Measurements from ENCODE around the gene POC1A. TPM values are rescaled to one million over a fixed set of nuclear protein-coding genes. Genes with fewer than 3 reads are reported as not detected.

Gene POC1A
- total RNA-seq, 1 donor from 2014 or later, result 30.1 TPM

- H3K9me3 Mint-ChIP-seq, result no peaks in the 10 kb centered on the region
- H3K27me3 Mint-ChIP-seq (ENCODE audit: low read depth), result no peaks in the 10 kb centered on the region
- peaks cover 19% of the 10 kb centered on the region for H3K4me1 Mint-ChIP-seq
- H3K4me3 Mint-ChIP-seq, result no peak overlapping the region
- peaks cover 13% of the 10 kb centered on the region for H3K36me3 Mint-ChIP-seq (ENCODE audit: low read depth)
- DNase-seq (ENCODE audit: low read depth, low spot score), result no peak
- TF ChIP-seq CTCF (conservative IDR thresholded peaks at IDR 0.05), result no peak
- peak overlapping the region; percentile 54 for H3K27ac Mint-ChIP-seq (ENCODE audit: unreplicated experiment)
Measured at GRCh38 chr3:52121813-52122212, 32.4 kb downstream of the POC1A start.

DNA sequence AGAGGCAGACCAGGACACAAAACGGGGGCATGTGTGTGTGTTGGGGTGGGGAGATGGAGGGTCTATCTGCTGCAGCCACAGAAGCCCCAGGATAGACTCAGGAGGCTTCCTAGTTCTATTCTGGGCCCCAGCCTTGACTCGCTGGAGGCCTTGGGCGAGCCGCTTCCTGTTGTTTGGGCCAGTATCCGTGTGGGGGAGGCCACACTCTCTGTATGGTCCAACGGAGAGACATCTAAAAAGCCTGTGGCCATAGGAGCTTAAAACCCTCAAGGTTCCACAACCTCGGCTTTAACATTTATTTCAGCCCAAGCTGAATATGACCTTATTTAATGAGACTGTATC is 32.8 kb downstream of the POC1A start:
- Mint-ChIP-seq H3K4me1 (peaks cover 19% of the 10 kb centered on the region), H3K9me3 (no peaks in the 10 kb centered on the region), H3K27me3 (ENCODE audit: low read depth) (no peaks in the 10 kb centered on the region), H3K36me3 (ENCODE audit: low read depth) (peaks cover 11% of the 10 kb centered on the region), H3K4me3 (no peak overlapping the region), H3K27ac (ENCODE audit: unreplicated experiment) (no peak overlapping the region)
- DNase-seq (ENCODE audit: low read depth, low spot score), result no peak
- TF ChIP-seq CTCF (conservative IDR thresholded peaks at IDR 0.05), result no peak

DNA sequence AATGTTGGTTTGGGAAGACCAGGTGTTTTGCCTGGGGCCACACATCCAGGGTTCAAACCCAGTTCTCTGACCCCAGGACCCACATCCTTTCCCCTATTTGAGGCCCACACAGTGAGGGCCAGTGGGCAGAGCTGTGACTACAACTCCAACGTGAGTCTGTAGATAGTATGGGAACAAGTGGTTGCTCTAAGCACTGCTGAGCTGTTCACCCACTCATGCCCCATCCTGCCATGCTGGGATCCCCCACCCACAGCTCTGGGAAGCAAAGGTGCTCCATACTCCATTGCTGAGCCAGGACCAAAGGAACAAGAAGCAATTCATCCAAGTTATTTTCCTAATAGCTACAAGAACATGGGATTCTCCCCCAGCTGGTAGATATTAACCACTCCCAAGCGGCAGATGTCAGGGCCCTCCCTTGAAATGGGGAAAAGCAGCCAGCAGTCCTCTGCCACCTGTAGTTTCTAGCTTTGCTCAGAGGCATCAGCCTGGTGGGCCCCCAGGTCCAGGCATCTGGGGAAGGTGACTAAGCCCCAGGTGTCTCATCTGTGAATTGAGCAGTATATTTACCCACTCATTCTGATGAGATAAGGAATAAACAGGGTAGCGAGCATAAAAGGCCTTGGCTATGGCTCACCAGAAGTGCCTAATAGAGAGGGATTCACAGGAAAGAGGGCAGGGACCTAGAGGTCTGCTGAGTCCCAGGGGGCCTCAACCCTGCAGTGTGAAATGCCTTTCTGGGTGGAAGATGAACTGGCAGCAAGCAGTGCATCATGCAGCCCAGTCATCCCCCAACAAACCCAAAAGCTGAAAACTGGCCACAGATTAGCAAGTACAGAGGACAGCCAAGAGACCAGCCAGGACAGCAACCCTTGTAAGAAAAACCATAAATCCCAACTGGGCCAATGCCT is 33.4 kb downstream of the POC1A start:
- H3K4me3 Mint-ChIP-seq, result no peak overlapping the region
- no peak for DNase-seq (ENCODE audit: low read depth, low spot score)
- H3K27me3 Mint-ChIP-seq (ENCODE audit: low read depth), result no peaks in the 10 kb centered on the region
- H3K4me1 Mint-ChIP-seq, result peaks cover 19% of the 10 kb centered on the region
- TF ChIP-seq CTCF (conservative IDR thresholded peaks at IDR 0.05), result no peak
- H3K36me3 Mint-ChIP-seq (ENCODE audit: low read depth), result peaks cover 10% of the 10 kb centered on the region
- no peaks in the 10 kb centered on the region for H3K9me3 Mint-ChIP-seq
- peak overlapping the region; percentile 83 for H3K27ac Mint-ChIP-seq (ENCODE audit: unreplicated experiment)

DNA sequence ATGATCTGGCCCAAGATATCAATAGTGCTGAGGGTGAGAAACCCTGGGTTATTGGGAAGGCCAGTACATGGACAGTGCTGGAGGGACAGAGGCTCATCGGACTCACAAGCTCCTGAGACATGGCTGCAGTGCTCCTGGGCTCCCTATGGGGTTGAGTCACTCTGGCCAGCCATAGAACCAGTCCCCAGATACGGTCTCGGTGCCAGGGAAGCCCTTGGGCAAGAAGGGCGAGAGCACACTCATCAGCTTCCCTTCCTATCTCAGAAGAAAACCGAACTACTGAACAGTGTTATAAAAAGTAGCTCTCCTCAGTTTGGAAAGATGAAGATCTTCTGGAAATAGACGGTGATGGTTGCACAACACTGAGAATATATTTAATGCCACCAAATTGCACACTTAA is 34.4 kb downstream of the POC1A start:
- TF ChIP-seq CTCF (conservative IDR thresholded peaks at IDR 0.05), result no peak
- Mint-ChIP-seq H3K4me3 (no peak overlapping the region), H3K36me3 (ENCODE audit: low read depth) (peaks cover 13% of the 10 kb centered on the region), H3K9me3 (no peaks in the 10 kb centered on the region), H3K27me3 (ENCODE audit: low read depth) (no peaks in the 10 kb centered on the region), H3K4me1 (peaks cover 19% of the 10 kb centered on the region), H3K27ac (ENCODE audit: unreplicated experiment) (no peak overlapping the region)
- DNase-seq (ENCODE audit: low read depth, low spot score), result no peak

GRCh38 chr3:52119099-52119498 is 35.1 kb downstream of the POC1A start:
- no peak overlapping the region for H3K4me3 Mint-ChIP-seq
- no peak for DNase-seq (ENCODE audit: low read depth, low spot score)
- H3K4me1 Mint-ChIP-seq, result peaks cover 19% of the 10 kb centered on the region
- no peaks in the 10 kb centered on the region for H3K27me3 Mint-ChIP-seq (ENCODE audit: low read depth)
- peaks cover 13% of the 10 kb centered on the region for H3K36me3 Mint-ChIP-seq (ENCODE audit: low read depth)
- TF ChIP-seq CTCF (conservative IDR thresholded peaks at IDR 0.05), result no peak
- H3K9me3 Mint-ChIP-seq, result no peaks in the 10 kb centered on the region
- no peak overlapping the region for H3K27ac Mint-ChIP-seq (ENCODE audit: unreplicated experiment)
